ENCODE results near the gene HNMT. TPM values are rescaled to one million over a fixed set of nuclear protein-coding genes. Genes with fewer than 3 reads are reported as not detected.
"Not testable (repeated sequence)": the region's sequence is repeated elsewhere in the genome, so short reads cannot be mapped to it uniquely, and the experiment has no call there.

Gene HNMT
- total RNA-seq, 1 donor from 2014 or later = 1.4 TPM

DNA sequence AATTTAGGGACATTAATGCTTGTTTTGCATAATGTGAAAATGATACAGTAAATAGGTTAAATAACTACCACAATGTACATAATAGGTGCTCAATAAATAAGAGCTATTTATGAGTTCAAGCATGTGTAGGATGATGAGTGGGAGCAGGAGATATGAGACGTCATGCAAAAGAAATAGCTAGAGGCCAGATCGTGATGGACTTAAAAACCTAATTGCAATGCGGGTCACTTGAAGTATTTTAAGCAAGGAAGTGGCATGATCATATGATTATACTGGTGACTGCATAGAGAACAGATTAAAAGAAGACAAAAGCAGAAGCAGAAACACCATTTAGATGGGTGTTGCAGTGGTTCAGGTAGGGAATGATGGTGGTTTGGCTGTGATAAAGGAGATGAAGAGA, 78.0 kb downstream of the HNMT start:
- no peak for DNase-seq (ENCODE audit: low read depth in 2 of 2)

DNA sequence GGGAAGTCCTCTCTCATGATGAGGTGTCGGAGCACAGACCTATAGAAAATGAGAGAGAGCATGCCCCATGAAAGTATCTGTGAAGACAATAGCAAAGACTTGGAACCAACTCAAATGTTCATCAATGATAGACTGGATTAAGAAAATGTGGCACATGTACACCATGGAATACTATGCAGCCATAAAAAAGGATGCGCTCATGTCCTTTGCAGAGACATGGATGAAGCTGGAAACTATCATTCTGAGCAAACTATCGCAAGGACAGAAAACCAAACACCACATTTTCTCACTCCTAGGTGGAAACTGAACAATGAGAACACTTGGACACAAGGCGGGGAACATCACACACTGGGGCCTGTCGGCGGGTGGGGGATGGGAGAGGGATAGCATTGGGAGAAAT, 79.3 kb downstream of the HNMT start:
- DNase-seq (ENCODE audit: low read depth in 2 of 2) = not testable (repeated sequence)

DNA sequence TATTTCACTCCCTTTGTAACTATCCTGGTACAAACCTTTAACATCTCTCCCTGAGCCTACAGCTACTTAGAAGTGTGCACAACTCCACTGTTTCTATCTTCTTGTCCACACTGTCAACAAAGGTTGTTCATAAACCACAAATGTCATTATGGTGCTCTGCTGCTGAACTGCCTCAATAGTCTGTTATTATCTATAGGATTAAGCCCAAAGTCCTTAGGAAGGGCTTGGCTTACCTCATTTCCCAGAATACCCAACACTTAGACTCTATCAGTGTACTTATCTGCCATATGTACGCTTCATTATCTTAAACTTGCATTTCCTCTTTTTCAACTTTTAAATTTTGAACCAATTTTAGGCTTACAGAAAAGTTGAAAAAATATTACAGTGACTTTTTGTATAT, 94.2 kb downstream of the HNMT start:
- DNase-seq (ENCODE audit: low read depth in 2 of 2) = no peak

DNA sequence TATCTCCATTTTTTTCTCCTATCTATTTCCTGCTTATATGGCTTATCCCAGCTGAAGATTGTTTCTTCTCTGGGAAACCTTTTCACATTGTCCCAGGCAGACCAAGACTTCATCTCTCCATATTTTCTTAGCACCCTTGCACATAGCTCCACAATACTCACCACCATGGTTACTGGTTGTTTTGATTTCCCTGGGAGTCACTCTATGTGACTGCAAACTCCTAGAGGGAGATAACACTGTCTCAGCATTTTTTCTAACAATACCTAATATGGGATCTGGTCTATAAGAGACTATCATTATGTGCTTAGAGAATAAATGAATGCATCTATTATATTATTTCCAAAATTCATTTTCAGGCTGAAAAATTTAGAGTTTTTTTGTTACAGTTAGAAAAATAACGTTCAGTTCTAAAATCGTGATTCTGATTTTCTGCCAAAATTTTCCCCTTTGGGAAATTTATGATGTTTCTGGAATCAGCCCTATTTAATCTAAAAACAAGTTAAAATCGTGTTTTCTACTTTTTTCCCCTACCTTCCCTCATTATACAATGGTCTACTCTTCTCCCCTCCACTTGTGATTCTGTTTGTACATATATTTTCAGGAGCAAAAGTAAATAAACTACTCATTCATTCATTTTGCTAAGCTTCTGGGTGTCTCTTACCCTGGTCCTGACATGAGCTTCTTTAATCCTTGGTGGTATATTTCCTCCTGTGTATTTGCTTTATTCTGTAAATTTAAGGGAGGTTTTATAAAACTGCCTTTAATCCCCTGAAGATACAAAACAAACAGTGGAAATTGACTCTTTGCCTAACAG, 95.4 kb downstream of the HNMT start:
- peak in 1 of 2 donors; percentile 19 for DNase-seq (ENCODE audit: low read depth in 2 of 2)

DNA sequence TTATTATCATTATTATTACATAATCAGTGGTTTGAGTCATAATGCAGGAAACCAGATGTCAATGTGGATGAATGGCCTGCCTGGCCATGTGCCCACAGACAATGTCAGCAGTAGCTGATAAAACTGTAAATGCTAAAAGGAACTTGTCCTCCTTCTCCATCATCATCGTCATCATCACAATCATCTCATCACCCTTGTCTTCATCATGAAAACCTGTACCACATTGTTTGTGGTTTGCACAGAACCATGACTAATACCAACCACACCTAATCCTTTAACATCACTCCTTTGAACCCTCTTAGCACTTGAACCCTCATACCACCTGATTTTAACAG, 96.0 kb downstream of the HNMT start:
- peak; percentile 77 to 80 for DNase-seq (ENCODE audit: low read depth in 2 of 2)

DNA sequence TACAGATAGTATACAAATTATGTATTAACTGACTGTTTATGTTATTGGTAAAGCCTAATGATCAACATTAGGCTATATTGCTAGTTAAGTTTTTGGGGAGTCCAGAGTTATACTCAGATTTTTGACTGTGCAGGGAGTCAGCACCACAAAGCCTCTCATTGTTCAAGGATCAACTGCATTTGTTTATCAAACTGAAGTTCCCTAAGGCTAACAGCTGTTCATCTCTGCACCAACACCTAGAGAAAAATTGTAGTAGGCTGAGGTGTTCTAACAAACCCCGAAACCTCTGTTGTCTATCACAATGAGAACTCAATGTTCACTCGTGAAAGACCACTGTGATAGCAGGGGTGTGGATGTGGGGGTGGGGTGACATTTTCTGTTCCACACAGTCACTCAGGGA, 97.7 kb downstream of the HNMT start:
- DNase-seq (ENCODE audit: low read depth in 2 of 2) = no peak

DNA sequence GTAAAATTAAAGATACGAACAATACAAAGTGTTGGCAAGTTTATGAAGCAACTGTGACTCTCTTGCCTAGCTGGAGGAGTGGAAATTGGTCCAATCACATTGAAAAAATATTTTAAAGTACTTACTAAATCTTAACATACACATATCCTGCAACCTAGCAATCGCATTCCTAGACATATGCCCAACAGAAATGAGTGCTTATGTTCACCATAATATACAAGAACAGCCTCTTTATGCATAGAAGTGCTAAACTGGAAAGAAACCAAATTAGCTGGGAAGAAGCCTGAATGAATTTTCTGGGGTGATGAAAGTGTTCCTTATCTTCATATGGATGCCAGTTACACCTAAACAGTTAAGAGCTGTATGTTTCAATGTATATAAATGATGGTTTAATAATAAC, 98.9 kb downstream of the HNMT start:
- no peak for DNase-seq (ENCODE audit: low read depth in 2 of 2)
